Panc1 (cell line): ENCODE measurements around the gene CCDC187. TPM values are rescaled to one million over a fixed set of nuclear protein-coding genes. Genes with fewer than 3 reads are reported as not detected.

Experiments
- ATAC-seq: fragments of 200-7000 bp; cut with Tn5 transposase; 2 replicates; pipeline ENCODE4 v1.9.1; 2020; ENCODE audit warnings: mild to moderate bottlenecking, moderate library complexity
- BruUV-seq: library from RNA; stranded (reverse); fragments of 400-500 nt; replicated peaks from 2 replicates; lab custom pipeline; 2021; lab: Mats Ljungman, UMichigan
- CTCF ChIA-PET: fragments of 300-600 bp; sonication (Branson Sonifier 250); formaldehyde crosslinking; loops from one replicate; lab custom pipeline; 2022; ENCODE audit warnings: antibody characterized with exemption; lab: Charles Lee
- POLR2A ChIA-PET: fragments of 300-600 bp; sonication (Branson Sonifier 250); formaldehyde crosslinking; loops from one replicate; lab custom pipeline; 2022; ENCODE audit warnings: antibody characterized with exemption; lab: Charles Lee
- DNase-seq: peaks from one replicate; pipeline ENCODE4 v3.0.0-alpha.2; 2010; ENCODE audit warnings: low read depth, low spot score
- H3K27ac ChIP-seq: 2 replicates; pipeline ENCODE4 v1.5.1; 2011; ENCODE audit warnings: mild to moderate bottlenecking, low read length, inconsistent platforms
- H3K27me3 ChIP-seq: fragments of 200-500 bp; sonication (Bioruptor generic); 2 replicates; pipeline ENCODE4 v1.6.0; 2014; ENCODE audit warnings: low read length, inconsistent platforms; ENCODE audit not compliant: control insufficient read depth, insufficient read depth
- H3K36me3 ChIP-seq: fragments of 200-500 bp; sonication (Bioruptor generic); 2 replicates; pipeline ENCODE4 v1.5.1; 2014; ENCODE audit warnings: inconsistent platforms, mild to moderate bottlenecking, low read length, moderate library complexity; ENCODE audit not compliant: control insufficient read depth, insufficient read depth
- H3K4me1 ChIP-seq: 2 replicates; pipeline ENCODE4 v1.5.1; 2011; ENCODE audit warnings: inconsistent platforms, mild to moderate bottlenecking, low read length, moderate library complexity; ENCODE audit not compliant: control insufficient read depth, insufficient read depth
- H3K4me3 ChIP-seq, 2 experiments: 2 replicates each; pipeline ENCODE4 v1.5.1; 2011 to 2012; ENCODE audit warnings: low read depth in 2 of 2, low read length in 2 of 2, mild to moderate bottlenecking in 2 of 2, inconsistent platforms in 1 of 2, moderate library complexity in 1 of 2
- H3K9me3 ChIP-seq: fragments of 200-500 bp; sonication (Bioruptor generic); 2 replicates; pipeline ENCODE4 v1.5.1; 2014; ENCODE audit warnings: low read depth, mild to moderate bottlenecking, inconsistent platforms, low read length, moderate library complexity; ENCODE audit not compliant: control insufficient read depth, insufficient read depth
- CTCF ChIP-seq: fragments of 450-650 bp; IDR thresholded peaks from 2 replicates; pipeline ENCODE4 v1.5.1; 2017; ENCODE audit warnings: mild to moderate bottlenecking
- POLR2AphosphoS5 ChIP-seq: IDR thresholded peaks from 2 replicates; pipeline ENCODE4 v1.6.1; 2012; ENCODE audit warnings: mild to moderate bottlenecking, low read depth, low read length, moderate library complexity
- SIN3A ChIP-seq: IDR thresholded peaks from 2 replicates; pipeline ENCODE4 v1.6.1; 2012; ENCODE audit warnings: low read depth, mild to moderate bottlenecking, low read length, moderate library complexity, borderline replicate concordance; ENCODE audit not compliant: insufficient read depth
- TCF7L2 ChIP-seq: IDR thresholded peaks from 2 replicates; pipeline ENCODE4 v1.6.1; 2011; ENCODE audit warnings: mild to moderate bottlenecking, low read depth, low read length, inconsistent platforms
- in situ Hi-C: cut with HindIII; loops from 2 replicates; pipeline ENCODE4 v1.10.0; 2016; ENCODE audit warnings: low sequenced_read_pairs, low pct_unique_long_range_greater_than_20kb
- intact Hi-C: fragments of 100-400 bp; cut with micrococcal nuclease; formaldehyde crosslinking; loops from one replicate; pipeline ENCODE4 v1.10.0; 2022; ENCODE audit not compliant: unreplicated experiment
- total RNA-seq: library from RNA; stranded (reverse); gene quantifications from one replicate; pipeline ENCODE4 v1.2.1, GENCODE V29; 2021; ENCODE audit not compliant: unreplicated experiment
- TF ChIP-seq, protein P1 (sequence below), 2 experiments: IDR thresholded peaks; 2 replicates each; pipeline ENCODE4 v1.6.1; 2011 to 2012; ENCODE audit warnings: low read depth in 2 of 2, control low read depth in 1 of 2, low read length in 1 of 2, mild to moderate bottlenecking in 1 of 2, moderate library complexity in 1 of 2; ENCODE audit not compliant: insufficient read depth in 1 of 2

CCDC187 gene
- total RNA-seq, 1 experiment from 2014 or later, result not detected

DNA sequence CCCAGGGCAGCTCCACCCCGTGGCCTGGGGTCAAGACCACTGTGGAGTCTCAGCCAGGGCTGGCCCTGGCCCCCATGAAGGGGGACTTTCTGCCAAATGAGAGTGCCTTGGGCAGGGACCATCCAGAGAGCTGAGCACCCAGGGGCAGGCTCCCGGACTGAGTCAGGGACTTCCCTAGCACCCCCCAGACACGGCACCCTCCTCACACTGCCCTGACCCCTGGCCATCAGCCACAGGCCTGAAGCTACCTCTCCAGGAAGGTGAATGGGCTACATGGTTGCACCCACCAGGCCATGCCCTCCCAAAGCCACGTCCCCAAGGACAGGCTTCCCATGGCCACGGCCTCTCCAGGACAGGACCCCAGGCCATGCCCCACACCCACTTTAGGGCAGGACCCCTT lies 9.5 kb downstream of the CCDC187 start:
- ATAC-seq (no peak), DNase-seq (no peak)
- no peaks in the 10 kb centered on the region for H3K9me3 ChIP-seq
- H3K4me3 ChIP-seq, result no peak overlapping the region
- peaks cover 3% of the 10 kb centered on the region; the same call in 1 of the 2 replicates for H3K4me1 ChIP-seq
- H3K27ac ChIP-seq, result no peak overlapping the region
- CTCF ChIA-PET, result no interaction called here
- no TSS peak for BruUV-seq
- H3K36me3 ChIP-seq, result no peaks in the 10 kb centered on the region
- H3K27me3 ChIP-seq, result no peaks in the 10 kb centered on the region
- POLR2A ChIA-PET, result no interaction called here
- intact Hi-C loops, result no loop called here
- TF ChIP-seq TCF7L2 (no peak), SIN3A (no peak), CTCF (no peak), POLR2AphosphoS5 (no peak)
- TF ChIP-seq, protein P1, sequence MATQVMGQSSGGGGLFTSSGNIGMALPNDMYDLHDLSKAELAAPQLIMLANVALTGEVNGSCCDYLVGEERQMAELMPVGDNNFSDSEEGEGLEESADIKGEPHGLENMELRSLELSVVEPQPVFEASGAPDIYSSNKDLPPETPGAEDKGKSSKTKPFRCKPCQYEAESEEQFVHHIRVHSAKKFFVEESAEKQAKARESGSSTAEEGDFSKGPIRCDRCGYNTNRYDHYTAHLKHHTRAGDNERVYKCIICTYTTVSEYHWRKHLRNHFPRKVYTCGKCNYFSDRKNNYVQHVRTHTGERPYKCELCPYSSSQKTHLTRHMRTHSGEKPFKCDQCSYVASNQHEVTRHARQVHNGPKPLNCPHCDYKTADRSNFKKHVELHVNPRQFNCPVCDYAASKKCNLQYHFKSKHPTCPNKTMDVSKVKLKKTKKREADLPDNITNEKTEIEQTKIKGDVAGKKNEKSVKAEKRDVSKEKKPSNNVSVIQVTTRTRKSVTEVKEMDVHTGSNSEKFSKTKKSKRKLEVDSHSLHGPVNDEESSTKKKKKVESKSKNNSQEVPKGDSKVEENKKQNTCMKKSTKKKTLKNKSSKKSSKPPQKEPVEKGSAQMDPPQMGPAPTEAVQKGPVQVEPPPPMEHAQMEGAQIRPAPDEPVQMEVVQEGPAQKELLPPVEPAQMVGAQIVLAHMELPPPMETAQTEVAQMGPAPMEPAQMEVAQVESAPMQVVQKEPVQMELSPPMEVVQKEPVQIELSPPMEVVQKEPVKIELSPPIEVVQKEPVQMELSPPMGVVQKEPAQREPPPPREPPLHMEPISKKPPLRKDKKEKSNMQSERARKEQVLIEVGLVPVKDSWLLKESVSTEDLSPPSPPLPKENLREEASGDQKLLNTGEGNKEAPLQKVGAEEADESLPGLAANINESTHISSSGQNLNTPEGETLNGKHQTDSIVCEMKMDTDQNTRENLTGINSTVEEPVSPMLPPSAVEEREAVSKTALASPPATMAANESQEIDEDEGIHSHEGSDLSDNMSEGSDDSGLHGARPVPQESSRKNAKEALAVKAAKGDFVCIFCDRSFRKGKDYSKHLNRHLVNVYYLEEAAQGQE (IDR thresholded peaks at IDR 0.05; ENCODE audit: insufficient read depth in 1 of 2, low read depth in 2 of 2, low read length in 1 of 2), result no peak
- in situ Hi-C loops, result no loop called here

- TF ChIP-seq, protein P1 (IDR thresholded peaks at IDR 0.05; ENCODE audit: insufficient read depth in 1 of 2, low read depth in 2 of 2, low read length in 1 of 2), result no peak
- no peak for TF ChIP-seq SIN3A
- no peak for TF ChIP-seq POLR2AphosphoS5
- TF ChIP-seq CTCF, result no peak
- no peak for TF ChIP-seq TCF7L2
- no peaks in the 10 kb centered on the region for H3K27me3 ChIP-seq
- no peak overlapping the region for H3K27ac ChIP-seq
- in situ Hi-C loops (no loop called here), intact Hi-C loops (no loop called here)
- ChIA-PET POLR2A (no interaction called here), CTCF (no interaction called here)
- peaks cover 3% of the 10 kb centered on the region; the same call in 1 of the 2 replicates for H3K4me1 ChIP-seq
- no peaks in the 10 kb centered on the region for H3K9me3 ChIP-seq
- no TSS peak for BruUV-seq
- ATAC-seq (no peak), DNase-seq (no peak)
- H3K4me3 ChIP-seq, result no peak overlapping the region
- H3K36me3 ChIP-seq, result no peaks in the 10 kb centered on the region
These were observed 10.3 kb downstream of the CCDC187 start for GRCh38 chr9:136293476-136294077.
